HEK293 (cell line): ENCODE results near the gene ITGAL.

Experiments used
- CTCF ChIA-PET: fragments of 350-600 bp; formaldehyde crosslinking; extraction: SDS; loops from one replicate; lab custom pipeline; 2021; ENCODE audit warnings: antibody characterized with exemption; lab: Yijun Ruan, JAX
- POLR2A ChIA-PET: fragments of 300-600 bp; formaldehyde crosslinking; extraction: SDS; loops from one replicate; lab custom pipeline; 2020; ENCODE audit warnings: antibody characterized with exemption, inconsistent platforms; lab: Yijun Ruan, JAX
- H3K27ac ChIP-seq: fragments of 200-500 bp; sonication (Bioruptor generic); 2 replicates; pipeline ENCODE4 v1.5.1; 2014; ENCODE audit warnings: low read depth, low read length, control low read depth, inconsistent platforms; ENCODE audit errors: extremely low read depth
- H3K36me3 ChIP-seq, 2 experiments: fragments of 200-500 bp in 1 of 2; sonication (Bioruptor generic) in 1 of 2; 1 replicate in 1 of 2; 2 replicates in 1 of 2; pipeline ENCODE4 v1.5.1; 2014 to 2017; ENCODE audit warnings: inconsistent platforms in 2 of 2, low read length in 2 of 2; ENCODE audit not compliant: control insufficient read depth in 2 of 2, insufficient read depth in 1 of 2
- H3K4me1 ChIP-seq: fragments of 200-500 bp; sonication (Bioruptor generic); 2 replicates; pipeline ENCODE4 v1.5.1; 2014; ENCODE audit warnings: mild to moderate bottlenecking, low read length, inconsistent platforms; ENCODE audit not compliant: control insufficient read depth, insufficient read depth
- H3K4me3 ChIP-seq: 2 replicates; pipeline ENCODE4 v1.5.1; 2011; ENCODE audit warnings: low read depth, mild to moderate bottlenecking, control low read depth, low read length, moderate library complexity
- H3K9me3 ChIP-seq: fragments of 200-500 bp; sonication (Bioruptor generic); 2 replicates; pipeline ENCODE4 v1.5.1; 2014; ENCODE audit warnings: low read depth, low read length, inconsistent platforms; ENCODE audit not compliant: control insufficient read depth, insufficient read depth
- BCL11A ChIP-seq: fragments of 450-650 bp; formaldehyde crosslinking; IDR thresholded peaks from 2 replicates; pipeline ENCODE4 v1.5.1; 2016; ENCODE audit warnings: low read depth, missing biosample characterization, missing genetic modification characterization
- PRDM4 ChIP-seq: fragments of 450-650 bp; formaldehyde crosslinking; IDR thresholded peaks from 2 replicates; pipeline ENCODE4 v1.5.1; 2017; ENCODE audit warnings: missing biosample characterization, missing genetic modification characterization
- RBAK ChIP-seq: fragments of 450-650 bp; formaldehyde crosslinking; IDR thresholded peaks from 2 replicates; pipeline ENCODE4 v1.5.1; 2016; ENCODE audit warnings: missing biosample characterization, missing genetic modification characterization
- WT1 ChIP-seq: fragments of 450-650 bp; formaldehyde crosslinking; IDR thresholded peaks from 2 replicates; pipeline ENCODE4 v1.5.1; 2016; ENCODE audit warnings: missing biosample characterization, missing genetic modification characterization
- ZBTB11 ChIP-seq: fragments of 450-650 bp; formaldehyde crosslinking; conservative IDR thresholded peaks from 2 replicates; pipeline ENCODE4 v1.5.1; 2016; ENCODE audit warnings: low read depth, missing biosample characterization, missing genetic modification characterization
- ZBTB44 ChIP-seq: fragments of 450-650 bp; IDR thresholded peaks from 2 replicates; pipeline ENCODE4 v1.5.1; 2018; ENCODE audit warnings: missing biosample characterization, mild to moderate bottlenecking, missing genetic modification characterization
- ZNF121 ChIP-seq: fragments of 450-650 bp; formaldehyde crosslinking; IDR thresholded peaks from 2 replicates; pipeline ENCODE4 v1.5.1; 2016; ENCODE audit warnings: missing biosample characterization, missing genetic modification characterization
- ZNF132 ChIP-seq: fragments of 450-650 bp; formaldehyde crosslinking; IDR thresholded peaks from 2 replicates; pipeline ENCODE4 v1.5.1; 2017; ENCODE audit warnings: missing biosample characterization, missing genetic modification characterization, borderline replicate concordance
- ZNF140 ChIP-seq: fragments of 450-650 bp; formaldehyde crosslinking; IDR thresholded peaks from 2 replicates; pipeline ENCODE4 v1.5.1; 2016; ENCODE audit warnings: missing biosample characterization, missing genetic modification characterization
- ZNF211 ChIP-seq: fragments of 450-650 bp; formaldehyde crosslinking; IDR thresholded peaks from 2 replicates; pipeline ENCODE4 v1.5.1; 2016; ENCODE audit warnings: low read depth, missing biosample characterization, missing genetic modification characterization
- ZNF292 ChIP-seq: fragments of 450-650 bp; formaldehyde crosslinking; IDR thresholded peaks from 2 replicates; pipeline ENCODE4 v1.5.1; 2016; ENCODE audit warnings: low read depth, missing biosample characterization, missing genetic modification characterization, borderline replicate concordance
- ZNF341 ChIP-seq: fragments of 450-650 bp; formaldehyde crosslinking; IDR thresholded peaks from 2 replicates; pipeline ENCODE4; 2016; ENCODE audit warnings: low read depth, missing biosample characterization, missing genetic modification characterization
- ZNF394 ChIP-seq: fragments of 450-650 bp; formaldehyde crosslinking; IDR thresholded peaks from 2 replicates; pipeline ENCODE4 v1.5.1; 2016; ENCODE audit warnings: missing biosample characterization, missing genetic modification characterization, mild to moderate bottlenecking, moderate library complexity, borderline replicate concordance
- ZNF433 ChIP-seq: fragments of 450-650 bp; formaldehyde crosslinking; IDR thresholded peaks from 2 replicates; pipeline ENCODE4 v1.5.1; 2016; ENCODE audit warnings: missing biosample characterization, missing genetic modification characterization, low read depth
- ZNF555 ChIP-seq: fragments of 450-650 bp; formaldehyde crosslinking; conservative IDR thresholded peaks from 2 replicates; pipeline ENCODE4 v1.5.1; 2017; ENCODE audit warnings: missing biosample characterization, mild to moderate bottlenecking, missing genetic modification characterization, inconsistent platforms
- ZNF560 ChIP-seq: fragments of 450-650 bp; formaldehyde crosslinking; IDR thresholded peaks from 2 replicates; pipeline ENCODE4 v1.5.1; 2017; ENCODE audit warnings: missing biosample characterization, missing genetic modification characterization, borderline replicate concordance
- ZNF658 ChIP-seq: fragments of 450-650 bp; formaldehyde crosslinking; IDR thresholded peaks from 2 replicates; pipeline ENCODE4; 2016; ENCODE audit warnings: missing biosample characterization, missing genetic modification characterization
- ZNF747 ChIP-seq: fragments of 450-650 bp; formaldehyde crosslinking; IDR thresholded peaks from 2 replicates; pipeline ENCODE4 v1.5.1; 2016; ENCODE audit warnings: missing biosample characterization, missing genetic modification characterization
- ZNF792 ChIP-seq: fragments of 450-650 bp; formaldehyde crosslinking; IDR thresholded peaks from 2 replicates; pipeline ENCODE4 v1.5.1; 2016; ENCODE audit warnings: missing biosample characterization, missing genetic modification characterization

ITGAL gene

GRCh38 chr16:30434852-30435251, 37.7 kb upstream of the ITGAL start:
- Histone ChIP-seq H3K4me3 (no peak overlapping the region), H3K36me3 (no peaks in the 10 kb centered on the region), H3K9me3 (no peaks in the 10 kb centered on the region), H3K4me1 (no peaks in the 10 kb centered on the region), H3K27ac (no peak overlapping the region)
- no peak for TF ChIP-seq ZNF394 (tag by site-specific recombination)
- TF ChIP-seq ZNF121 (tag by site-specific recombination), result no peak
- TF ChIP-seq ZNF341 (tag by site-specific recombination), result no peak
- TF ChIP-seq ZNF560 (tag by site-specific recombination), result no peak
- TF ChIP-seq ZNF140 (tag by site-specific recombination), result no peak
- POLR2A ChIA-PET, result interaction anchor here (0.6 to 1.1 kb wide), 2 partner anchors 176 to 195 kb away, joined by 4 read pairs; partner anchors contain the start of gene ZNF689
- CTCF ChIA-PET, result interaction anchor here (1.0 to 1.2 kb wide), 2 partner anchors 15 to 166 kb away, joined by 3 to 4 read pairs; no protein-coding TSS in a partner anchor

GRCh38 chr16:30437511-30438046, 35.0 kb upstream of the ITGAL start:
- no peaks in the 10 kb centered on the region for H3K9me3 ChIP-seq
- H3K4me1 ChIP-seq, result no peaks in the 10 kb centered on the region
- ChIA-PET POLR2A (interaction anchor here (0.6 kb wide), 1 partner anchor 197 kb away, joined by 3 read pairs; no protein-coding TSS in a partner anchor), CTCF (interaction anchor here (0.6 to 2.1 kb wide), 5 partner anchors 9 to 923 kb away, joined by 3 to 10 read pairs (median 3); no protein-coding TSS in a partner anchor)
- no peak overlapping the region for H3K27ac ChIP-seq
- TF ChIP-seq ZNF140 (tag by site-specific recombination), result no peak
- no peaks in the 10 kb centered on the region; a peak in 1 of 3 replicates for H3K36me3 ChIP-seq
- H3K4me3 ChIP-seq, result no peak overlapping the region

- Histone ChIP-seq H3K9me3 (no peaks in the 10 kb centered on the region), H3K4me3 (no peak overlapping the region), H3K36me3 (peaks cover 0 to 10% of the 10 kb centered on the region in 2 experiments; a peak in 2 of 3 replicates), H3K4me1 (peaks cover 3% of the 10 kb centered on the region; the same call in 1 of the 2 replicates), H3K27ac (no peak overlapping the region)
- TF ChIP-seq ZNF747 (no peak), ZNF433 (tag by site-specific recombination) (no peak), ZNF292 (tag by site-specific recombination) (no peak), RBAK (tag by site-specific recombination) (no peak), ZNF658 (tag by site-specific recombination) (no peak), ZBTB11 (tag by site-specific recombination) (no peak), BCL11A (tag by site-specific recombination) (no peak), PRDM4 (tag by site-specific recombination) (no peak), WT1 (tag by site-specific recombination) (no peak), ZBTB44 (tag by site-specific recombination) (no peak), ZNF792 (no peak), ZNF211 (tag by site-specific recombination) (no peak), ZNF555 (tag by site-specific recombination) (no peak), ZNF132 (tag by site-specific recombination) (no peak)
- CTCF ChIA-PET, result interaction anchor here (0.6 to 2.2 kb wide), 6 partner anchors 9 to 177 kb away, joined by 3 to 27 read pairs (median 4); partner anchors contain the start of genes DCTPP1 and ZNF48
- POLR2A ChIA-PET, result no interaction called here
These were observed 33.7 kb upstream of the ITGAL start for GRCh38 chr16:30438835-30439234.
